Measurements from ENCODE around the gene STXBP1.

STXBP1 gene

GRCh38 chr9:127673234-127673633 is 61.2 kb downstream of the STXBP1 start:
- H3K36me3 Mint-ChIP-seq (ENCODE audit: low read depth): peaks cover 36% of the 10 kb centered on the region
- H3K4me1 Mint-ChIP-seq: no peaks in the 10 kb centered on the region
- H3K9me3 Mint-ChIP-seq: no peaks in the 10 kb centered on the region
- no peaks in the 10 kb centered on the region for H3K27me3 Mint-ChIP-seq (ENCODE audit: low read depth)
- TF ChIP-seq, protein P1, sequence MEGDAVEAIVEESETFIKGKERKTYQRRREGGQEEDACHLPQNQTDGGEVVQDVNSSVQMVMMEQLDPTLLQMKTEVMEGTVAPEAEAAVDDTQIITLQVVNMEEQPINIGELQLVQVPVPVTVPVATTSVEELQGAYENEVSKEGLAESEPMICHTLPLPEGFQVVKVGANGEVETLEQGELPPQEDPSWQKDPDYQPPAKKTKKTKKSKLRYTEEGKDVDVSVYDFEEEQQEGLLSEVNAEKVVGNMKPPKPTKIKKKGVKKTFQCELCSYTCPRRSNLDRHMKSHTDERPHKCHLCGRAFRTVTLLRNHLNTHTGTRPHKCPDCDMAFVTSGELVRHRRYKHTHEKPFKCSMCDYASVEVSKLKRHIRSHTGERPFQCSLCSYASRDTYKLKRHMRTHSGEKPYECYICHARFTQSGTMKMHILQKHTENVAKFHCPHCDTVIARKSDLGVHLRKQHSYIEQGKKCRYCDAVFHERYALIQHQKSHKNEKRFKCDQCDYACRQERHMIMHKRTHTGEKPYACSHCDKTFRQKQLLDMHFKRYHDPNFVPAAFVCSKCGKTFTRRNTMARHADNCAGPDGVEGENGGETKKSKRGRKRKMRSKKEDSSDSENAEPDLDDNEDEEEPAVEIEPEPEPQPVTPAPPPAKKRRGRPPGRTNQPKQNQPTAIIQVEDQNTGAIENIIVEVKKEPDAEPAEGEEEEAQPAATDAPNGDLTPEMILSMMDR (IDR thresholded peaks at IDR 0.05; ENCODE audit: unreplicated experiment in 3 of 3): no peak
- H3K27ac Mint-ChIP-seq: no peak overlapping the region
- no peak overlapping the region for H3K4me3 Mint-ChIP-seq

DNA sequence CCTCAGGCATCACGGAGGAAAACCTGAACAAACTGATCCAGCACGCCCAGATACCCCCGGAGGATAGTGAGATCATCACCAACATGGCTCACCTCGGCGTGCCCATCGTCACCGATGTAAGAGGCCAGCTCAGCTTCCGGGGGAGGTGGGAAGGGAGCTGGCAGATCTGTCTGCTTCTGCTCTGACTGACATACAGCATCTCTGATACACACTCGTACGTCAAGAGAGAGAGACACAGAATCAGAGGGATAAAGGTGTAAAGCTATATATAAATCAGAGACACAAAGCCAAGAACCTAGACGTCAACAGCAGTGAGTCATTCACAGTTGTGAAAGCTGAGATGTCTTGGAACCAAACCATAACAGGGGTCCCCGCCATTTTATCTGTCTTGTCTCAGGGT is 64.6 kb downstream of the STXBP1 start:
- peaks cover 46% of the 10 kb centered on the region for H3K36me3 Mint-ChIP-seq (ENCODE audit: low read depth)
- H3K4me1 Mint-ChIP-seq: peaks cover 5% of the 10 kb centered on the region
- no peaks in the 10 kb centered on the region for H3K9me3 Mint-ChIP-seq
- TF ChIP-seq, protein P1 (IDR thresholded peaks at IDR 0.05; ENCODE audit: unreplicated experiment in 3 of 3): no peak
- H3K27me3 Mint-ChIP-seq (ENCODE audit: low read depth): no peaks in the 10 kb centered on the region
- no peak overlapping the region for H3K27ac Mint-ChIP-seq
- H3K4me3 Mint-ChIP-seq: no peak overlapping the region

- Mint-ChIP-seq H3K27me3 (ENCODE audit: low read depth) (no peaks in the 10 kb centered on the region), H3K9me3 (no peaks in the 10 kb centered on the region), H3K36me3 (ENCODE audit: low read depth) (peaks cover 36% of the 10 kb centered on the region), H3K4me1 (peaks cover 5% of the 10 kb centered on the region), H3K4me3 (no peak overlapping the region), H3K27ac (no peak overlapping the region)
- TF ChIP-seq, protein P1 (IDR thresholded peaks at IDR 0.05; ENCODE audit: unreplicated experiment in 3 of 3): no peak
These were observed 67.4 kb downstream of the STXBP1 start for GRCh38 chr9:127679506-127679905.

- Mint-ChIP-seq H3K9me3 (no peaks in the 10 kb centered on the region), H3K27me3 (ENCODE audit: low read depth) (no peaks in the 10 kb centered on the region), H3K27ac (no peak overlapping the region), H3K4me3 (no peak overlapping the region), H3K4me1 (peaks cover 5% of the 10 kb centered on the region), H3K36me3 (ENCODE audit: low read depth) (peaks cover 31% of the 10 kb centered on the region)
- TF ChIP-seq, protein P1 (IDR thresholded peaks at IDR 0.05; ENCODE audit: unreplicated experiment in 3 of 3): no peak
These were observed 68.1 kb downstream of the STXBP1 start for GRCh38 chr9:127680226-127680625.

- Mint-ChIP-seq H3K4me1 (peaks cover 5% of the 10 kb centered on the region), H3K36me3 (ENCODE audit: low read depth) (peaks cover 31% of the 10 kb centered on the region), H3K4me3 (no peak overlapping the region), H3K27ac (no peak overlapping the region), H3K9me3 (no peaks in the 10 kb centered on the region), H3K27me3 (ENCODE audit: low read depth) (no peaks in the 10 kb centered on the region)
- TF ChIP-seq, protein P1 (IDR thresholded peaks at IDR 0.05; ENCODE audit: unreplicated experiment in 3 of 3): no peak
These were observed 68.8 kb downstream of the STXBP1 start for GRCh38 chr9:127680846-127681245.

GRCh38 chr9:127682351-127683136 is 70.5 kb downstream of the STXBP1 start:
- no peaks in the 10 kb centered on the region for H3K9me3 Mint-ChIP-seq
- H3K4me1 Mint-ChIP-seq: peaks cover 5% of the 10 kb centered on the region
- peaks cover 32% of the 10 kb centered on the region for H3K36me3 Mint-ChIP-seq (ENCODE audit: low read depth)
- TF ChIP-seq, protein P1 (IDR thresholded peaks at IDR 0.05; ENCODE audit: unreplicated experiment in 3 of 3): no peak
- no peak overlapping the region for H3K27ac Mint-ChIP-seq
- no peaks in the 10 kb centered on the region for H3K27me3 Mint-ChIP-seq (ENCODE audit: low read depth)
- H3K4me3 Mint-ChIP-seq: no peak overlapping the region

Data from nephron (organoid).